ENCODE results near the gene OFD1.

OFD1 gene

GRCh38 chrX:13768939-13769338 lies 34.4 kb downstream of the OFD1 start:
- TF ChIP-seq CTCF (conservative IDR thresholded peaks at IDR 0.05; ENCODE audit: control insufficient read depth, insufficient read depth, low read depth, low read length): no peak
- no peak overlapping the region for H3K4me3 ChIP-seq (ENCODE audit: control insufficient read depth, low read depth, low read length)
- no peak for DNase-seq (ENCODE audit: low read depth)

DNA sequence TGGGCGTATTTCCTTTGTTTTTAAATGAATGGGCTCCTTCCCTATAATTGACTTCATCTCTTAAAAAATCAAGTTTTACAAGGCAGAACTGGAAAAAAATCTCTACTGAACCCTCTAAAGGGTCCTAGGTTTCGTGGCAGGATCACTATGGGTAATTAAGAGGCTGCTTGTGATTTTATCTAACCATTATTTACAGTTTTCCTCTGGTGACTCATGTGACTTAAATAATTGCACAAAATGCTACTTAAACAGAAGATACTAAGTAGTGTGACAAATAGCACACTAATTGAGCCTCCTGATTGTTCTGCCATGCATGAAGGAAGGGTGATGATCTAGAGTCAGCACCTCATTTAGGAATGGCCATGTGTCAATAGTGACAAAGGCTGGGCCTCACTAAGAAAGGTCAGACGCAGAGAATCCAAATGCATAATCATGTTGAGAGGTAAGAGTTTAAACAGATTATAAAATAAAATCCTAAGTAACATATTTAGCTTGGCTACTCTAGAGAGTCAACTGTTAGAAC lies 35.5 kb downstream of the OFD1 start:
- no peak for TF ChIP-seq CTCF (conservative IDR thresholded peaks at IDR 0.05; ENCODE audit: control insufficient read depth, insufficient read depth, low read depth, low read length)
- no peak overlapping the region for H3K4me3 ChIP-seq (ENCODE audit: control insufficient read depth, low read depth, low read length)

GRCh38 chrX:13774696-13775095 lies 40.1 kb downstream of the OFD1 start:
- peak; percentile 49 for DNase-seq (ENCODE audit: low read depth)
- no peak overlapping the region for H3K4me3 ChIP-seq (ENCODE audit: control insufficient read depth, low read depth, low read length)
- no peak for TF ChIP-seq CTCF (conservative IDR thresholded peaks at IDR 0.05; ENCODE audit: control insufficient read depth, insufficient read depth, low read depth, low read length)

More for the DNA sequence above, 35.5 kb downstream of the OFD1 start:
- no peak for DNase-seq (ENCODE audit: low read depth)

GRCh38 chrX:13775837-13776236 lies 41.3 kb downstream of the OFD1 start:
- TF ChIP-seq CTCF (conservative IDR thresholded peaks at IDR 0.05; ENCODE audit: control insufficient read depth, insufficient read depth, low read depth, low read length): no peak

DNA sequence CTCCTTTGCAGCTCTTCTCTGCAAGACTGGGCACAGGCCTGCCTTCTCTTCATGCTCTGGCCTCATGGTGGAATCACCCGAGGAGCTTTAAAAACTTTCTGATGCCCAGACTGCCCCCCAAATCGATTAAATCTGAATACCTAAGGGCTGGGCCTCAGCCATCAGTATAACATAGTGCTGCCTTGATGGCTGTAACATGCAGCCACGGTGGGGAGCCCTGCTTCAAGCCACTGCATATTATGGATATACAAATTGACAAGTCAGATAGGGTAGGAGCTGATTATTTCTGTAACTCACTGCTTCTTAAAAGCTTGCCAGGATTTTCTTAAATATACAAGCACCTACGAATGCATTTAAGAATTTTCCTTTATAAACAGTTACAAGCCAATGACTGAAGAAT lies 41.8 kb downstream of the OFD1 start:
- DNase-seq (ENCODE audit: low read depth): no peak

More at GRCh38 chrX:13775837-13776236, 41.3 kb downstream of the OFD1 start:
- no peak overlapping the region for H3K4me3 ChIP-seq (ENCODE audit: control insufficient read depth, low read depth, low read length)
- DNase-seq (ENCODE audit: low read depth): no peak

DNA sequence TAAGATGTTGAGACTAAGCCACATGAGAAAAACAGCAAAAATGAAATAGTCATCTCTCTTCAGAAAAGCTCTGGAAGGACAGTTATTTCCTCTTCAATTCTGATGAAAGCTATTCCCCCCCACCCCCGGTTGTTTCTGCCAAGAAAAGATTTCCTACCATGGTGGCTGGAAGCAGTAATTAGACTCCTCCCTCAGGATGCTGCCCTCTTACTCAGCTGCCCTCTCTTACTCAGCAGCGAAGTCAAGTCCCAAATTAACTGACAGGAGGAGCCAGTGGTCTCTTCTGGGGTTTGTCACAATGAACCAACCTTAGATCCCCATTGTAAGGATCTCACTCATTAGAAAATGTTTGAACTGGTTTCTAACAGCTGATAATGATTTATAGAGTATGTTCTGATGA lies 44.4 kb downstream of the OFD1 start:
- H3K4me3 ChIP-seq (ENCODE audit: control insufficient read depth, low read depth, low read length): no peak overlapping the region
- TF ChIP-seq CTCF (conservative IDR thresholded peaks at IDR 0.05; ENCODE audit: control insufficient read depth, insufficient read depth, low read depth, low read length): no peak
- peak; percentile 80 for DNase-seq (ENCODE audit: low read depth)

More for the DNA sequence above, 41.8 kb downstream of the OFD1 start:
- no peak overlapping the region for H3K4me3 ChIP-seq (ENCODE audit: control insufficient read depth, low read depth, low read length)
- TF ChIP-seq CTCF (conservative IDR thresholded peaks at IDR 0.05; ENCODE audit: control insufficient read depth, insufficient read depth, low read depth, low read length): no peak
